ENCODE measurements around the gene CTRB2.

Gene CTRB2

DNA sequence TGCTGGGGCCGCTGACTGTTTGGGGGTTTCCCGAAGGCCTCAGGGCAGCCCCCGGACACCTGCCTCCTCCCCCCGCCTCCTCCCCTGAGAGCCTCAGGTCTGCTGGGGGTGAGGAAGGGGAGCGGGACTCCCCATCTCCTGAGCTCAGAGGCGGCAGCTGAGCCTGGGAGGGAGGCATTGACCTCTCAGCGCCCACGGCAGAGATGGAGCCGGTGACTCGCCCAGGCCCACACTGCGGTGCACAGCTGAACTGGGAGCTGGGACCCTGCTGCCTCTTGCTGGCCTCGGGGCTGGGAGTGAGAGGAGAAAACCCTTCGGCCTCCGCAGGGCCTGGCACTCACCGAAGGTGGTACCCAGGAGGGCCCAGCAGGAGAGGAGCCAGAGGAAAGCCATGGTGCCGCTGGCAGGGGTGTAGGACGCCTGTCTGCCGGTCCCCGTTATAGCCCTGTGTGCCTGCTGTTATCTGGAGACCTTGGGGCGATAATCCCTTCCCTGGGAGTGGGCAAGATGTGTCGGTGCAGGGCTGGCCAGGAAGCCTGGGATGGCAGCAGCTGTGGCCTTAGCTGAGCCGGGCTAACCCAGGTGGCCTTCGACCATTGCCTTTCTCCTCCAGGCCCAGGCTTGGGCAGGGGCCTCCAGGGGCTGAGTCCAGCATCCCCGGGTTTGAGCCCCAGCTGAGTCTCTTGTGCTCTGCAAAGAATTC is at the start of gene CTRB2:
Gene CTRB2, minus strand, starts transcription at position 413 of the 703 bp plus-strand sequence. Its CDS starts 20 bp downstream, at position 393.
- no peak for DNase-seq (ENCODE audit: low read depth)

DNA sequence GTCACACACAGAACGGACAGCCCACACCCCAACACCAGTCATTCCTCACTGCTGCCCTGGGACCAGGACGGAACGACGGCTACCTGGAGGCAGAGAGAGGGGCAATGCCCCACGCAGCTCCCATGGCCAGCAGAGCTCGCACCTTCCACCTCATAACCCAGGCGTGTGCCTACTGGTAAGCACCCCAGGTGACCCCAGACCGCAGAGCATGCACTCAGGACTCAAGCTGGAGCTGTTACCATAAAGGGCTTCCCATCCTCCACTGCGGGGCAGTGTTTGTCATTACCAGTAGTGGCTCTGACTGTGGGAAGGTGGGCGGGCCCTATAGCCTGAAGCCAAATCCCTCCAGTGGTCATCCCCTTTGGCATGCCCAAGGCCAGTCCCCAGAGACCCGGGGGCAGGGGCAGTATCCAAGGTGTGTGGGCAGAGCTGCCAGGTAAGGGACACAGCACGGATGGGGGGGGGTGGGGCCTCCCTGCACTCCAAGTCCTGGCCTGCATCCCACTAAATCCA is 49.2 kb upstream of the CTRB2 start:
- DNase-seq (ENCODE audit: low read depth) = no peak

DNA sequence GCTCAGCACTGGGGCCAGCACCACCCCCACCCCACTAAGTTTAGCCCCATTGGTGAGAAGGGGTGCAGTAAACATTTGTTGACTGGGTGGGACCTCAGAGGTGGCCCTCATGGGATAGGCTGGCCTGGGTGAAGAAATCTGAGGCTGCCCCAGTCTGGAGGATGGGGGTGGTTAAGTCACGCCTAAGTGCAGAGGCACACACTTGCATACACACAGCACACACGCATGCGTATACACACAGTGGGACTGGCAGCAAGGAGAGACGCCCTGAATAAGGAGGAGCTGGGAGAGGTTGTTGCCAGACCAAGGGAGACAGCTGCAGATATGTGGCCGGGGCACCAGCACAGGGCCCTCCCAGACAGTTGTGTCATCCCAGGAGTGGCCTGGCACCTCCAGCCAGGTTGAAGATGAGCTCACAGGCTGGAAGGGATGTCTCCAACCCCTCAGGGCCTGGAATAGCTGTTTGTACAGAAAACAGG is 47.4 kb upstream of the CTRB2 start:
- DNase-seq (ENCODE audit: low read depth) = peak; percentile 95

DNA sequence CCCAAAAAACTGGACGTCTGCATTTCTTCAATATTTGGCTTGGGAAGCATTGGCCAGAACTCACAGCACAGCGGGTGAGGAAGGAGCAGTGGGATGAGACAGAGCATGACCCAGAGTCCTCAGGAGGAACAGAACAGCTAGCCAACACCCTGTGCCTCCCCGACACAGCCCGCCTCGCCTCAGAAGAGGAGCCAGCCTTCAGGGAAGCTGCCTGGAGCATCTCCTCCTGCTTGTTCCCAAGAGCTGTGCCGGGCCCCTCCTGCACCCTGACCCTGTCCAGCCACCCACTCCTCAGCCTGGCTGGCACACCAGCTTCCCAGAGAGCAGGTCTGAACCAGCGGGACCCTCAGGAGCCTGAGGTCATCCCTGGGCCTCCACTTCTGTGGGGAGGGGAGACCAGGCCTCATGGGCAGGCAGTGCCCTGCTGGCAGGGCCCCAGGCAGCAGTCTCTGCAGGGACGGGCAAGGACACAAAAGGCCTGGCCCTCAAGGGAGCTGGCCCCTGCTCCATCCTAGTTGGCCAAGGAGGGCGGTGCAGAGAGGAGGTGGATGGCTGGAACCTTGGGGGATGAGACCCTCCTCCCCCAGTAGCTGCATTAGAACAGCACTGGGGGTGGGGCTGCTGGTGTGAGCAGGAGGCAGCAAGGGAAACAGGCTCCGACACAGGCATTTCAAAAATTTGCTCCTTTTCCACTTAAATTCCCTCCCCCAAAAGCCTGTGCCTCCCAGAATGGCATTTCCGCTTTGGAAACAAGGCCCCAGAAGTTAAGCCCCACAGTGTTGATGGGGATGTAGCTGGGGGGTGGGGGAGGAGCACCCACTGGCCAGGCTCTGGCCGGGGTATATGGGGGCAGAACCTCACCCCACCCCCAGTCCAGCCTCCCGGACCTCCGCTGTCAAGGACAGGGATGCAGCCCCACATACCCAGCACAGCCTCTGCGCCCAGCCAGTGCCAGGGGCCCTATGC is 46.3 kb upstream of the CTRB2 start:
- DNase-seq (ENCODE audit: low read depth) = peak; percentile 70

DNA sequence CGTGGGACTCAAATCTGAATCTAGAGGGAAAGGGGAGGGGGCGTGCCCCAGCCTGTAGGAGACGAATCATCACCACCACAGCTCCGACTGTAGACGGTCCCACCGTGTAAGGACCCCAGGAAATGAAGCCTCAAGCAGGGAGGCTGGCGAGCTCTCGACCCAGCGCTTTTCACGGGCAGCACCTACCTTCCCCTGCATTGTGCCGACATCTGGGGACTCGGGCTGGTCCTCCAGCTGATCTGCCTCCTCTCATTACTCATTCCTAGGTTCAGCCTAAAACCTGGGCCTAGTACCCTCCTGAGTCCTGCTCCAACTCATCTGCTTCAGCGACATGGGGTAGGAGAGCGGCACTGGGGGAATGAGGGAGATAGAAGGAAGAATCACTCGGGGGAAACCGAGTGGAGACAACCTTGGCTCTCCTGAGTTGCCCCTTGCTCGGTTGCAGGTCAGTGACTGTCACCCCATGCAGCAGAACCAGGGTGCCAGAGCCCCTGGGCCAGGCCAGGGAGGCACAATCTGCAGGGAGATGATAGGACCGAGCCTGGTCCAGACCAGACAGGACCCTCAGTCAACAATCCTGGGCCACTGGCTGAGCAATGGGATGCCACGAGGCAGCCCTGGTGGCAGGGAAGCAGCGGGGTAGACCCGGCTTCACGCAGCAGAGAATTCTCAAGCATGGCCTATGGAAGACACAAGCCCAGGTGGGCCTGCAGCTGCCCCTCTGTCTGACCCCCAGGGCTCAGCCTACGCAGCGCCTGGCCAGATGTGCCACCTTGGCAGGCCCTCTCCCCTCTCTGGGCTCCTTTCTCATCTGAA is 45.3 kb upstream of the CTRB2 start:
- DNase-seq (ENCODE audit: low read depth) = no peak

DNA sequence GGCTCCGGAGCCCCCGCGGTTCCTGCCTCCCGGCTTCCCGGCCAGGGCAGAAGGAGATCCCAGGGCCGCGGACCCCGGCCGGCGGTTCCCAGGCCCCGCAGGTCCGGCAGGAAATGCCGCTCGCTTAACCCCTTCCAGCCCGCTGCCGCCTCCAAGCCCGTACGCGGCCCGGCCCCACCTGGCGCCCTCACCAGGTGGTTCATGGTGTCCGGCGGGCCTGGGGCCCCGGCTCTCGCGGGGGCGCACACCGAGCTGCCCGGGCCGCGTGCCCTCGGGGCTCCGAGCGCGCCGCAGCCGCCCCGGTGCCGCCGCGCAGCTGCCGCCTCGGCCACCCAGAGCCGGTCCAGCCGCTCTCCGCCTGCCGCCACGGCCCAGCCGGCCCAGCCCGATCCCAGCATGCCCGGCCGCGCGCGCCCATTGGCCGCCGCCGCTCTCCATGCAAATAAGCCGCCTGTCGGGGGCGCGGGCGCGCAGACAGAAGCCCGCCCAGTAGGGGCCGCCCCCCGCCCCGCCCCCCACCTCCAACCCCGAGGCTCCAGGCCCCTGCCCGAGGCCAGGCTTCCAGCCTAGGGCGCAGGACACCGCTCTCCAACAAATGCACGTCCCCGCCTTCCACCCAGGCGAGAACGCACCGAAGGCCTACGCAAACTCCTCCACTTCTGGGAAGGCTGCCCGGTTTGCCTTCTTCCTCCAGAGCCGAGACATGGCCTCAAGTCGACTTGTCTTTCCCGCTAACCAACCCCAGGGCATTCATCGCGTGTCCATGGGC is 44.5 kb upstream of the CTRB2 start, which contains the start of gene BCAR1:
Gene BCAR1, minus strand, starts transcription at position 345 of the 769 bp plus-strand sequence. Its CDS starts 142 bp downstream, at position 203.
- peak; percentile 65 for DNase-seq (ENCODE audit: low read depth)

DNA sequence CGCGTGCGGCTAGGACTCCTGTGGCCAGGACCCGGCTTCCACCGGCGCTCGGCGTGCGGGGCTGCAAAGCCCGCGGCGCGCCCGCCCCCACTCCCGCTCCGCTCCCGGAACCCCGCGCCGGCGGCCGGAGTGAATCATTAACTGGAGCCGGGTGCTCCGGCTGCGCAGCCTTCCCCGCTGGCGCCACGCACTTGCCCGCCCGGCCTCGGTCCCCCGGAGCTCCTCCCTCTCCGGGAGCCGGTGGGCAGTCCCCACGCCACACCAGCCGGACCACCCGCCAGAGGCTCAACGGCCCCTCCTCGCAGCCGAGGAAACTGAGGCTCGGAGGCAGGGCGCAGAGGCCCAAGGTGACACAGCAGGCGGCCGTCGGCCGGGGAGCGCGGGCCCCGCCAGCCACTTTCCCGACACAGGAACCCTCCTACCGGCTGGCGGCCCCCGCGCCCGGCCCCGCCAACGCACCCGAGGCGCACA is 43.9 kb upstream of the CTRB2 start:
- DNase-seq (ENCODE audit: low read depth) = no peak

DNA sequence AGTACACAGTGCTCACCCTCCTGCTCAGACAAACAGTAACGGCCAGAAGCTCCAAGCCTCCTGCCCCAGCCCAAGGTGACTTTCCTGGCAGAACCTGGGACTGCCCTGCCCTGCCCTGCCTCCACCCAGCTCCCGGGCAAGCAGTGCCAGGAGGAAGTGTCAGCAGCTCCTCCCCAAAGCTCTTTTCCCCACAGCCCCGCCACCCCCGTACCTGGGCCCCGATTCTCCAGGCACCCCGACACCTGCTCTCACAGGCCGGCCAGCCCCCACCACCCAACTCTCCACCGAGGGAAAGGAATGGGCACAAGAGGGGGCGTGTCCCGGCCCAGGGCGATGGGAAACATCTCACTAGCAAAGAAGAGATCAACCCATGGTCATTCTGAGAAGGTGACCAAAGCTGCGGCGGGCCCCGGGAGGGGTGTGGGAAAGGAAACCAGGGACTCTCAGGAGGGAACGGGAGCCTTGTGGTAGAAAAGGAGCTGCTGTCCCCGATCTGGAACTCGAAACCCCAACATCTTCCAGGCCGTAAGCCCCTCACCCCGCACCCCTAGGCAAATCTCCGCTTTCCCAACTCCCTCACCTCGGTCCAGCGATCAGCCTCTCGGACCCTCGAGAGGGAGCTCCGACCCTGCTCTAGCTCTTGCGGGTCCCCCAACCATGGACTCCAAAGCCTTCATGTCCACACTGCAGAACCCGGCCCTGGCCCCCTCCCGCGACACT is 43.3 kb upstream of the CTRB2 start:
- no peak for DNase-seq (ENCODE audit: low read depth)

DNA sequence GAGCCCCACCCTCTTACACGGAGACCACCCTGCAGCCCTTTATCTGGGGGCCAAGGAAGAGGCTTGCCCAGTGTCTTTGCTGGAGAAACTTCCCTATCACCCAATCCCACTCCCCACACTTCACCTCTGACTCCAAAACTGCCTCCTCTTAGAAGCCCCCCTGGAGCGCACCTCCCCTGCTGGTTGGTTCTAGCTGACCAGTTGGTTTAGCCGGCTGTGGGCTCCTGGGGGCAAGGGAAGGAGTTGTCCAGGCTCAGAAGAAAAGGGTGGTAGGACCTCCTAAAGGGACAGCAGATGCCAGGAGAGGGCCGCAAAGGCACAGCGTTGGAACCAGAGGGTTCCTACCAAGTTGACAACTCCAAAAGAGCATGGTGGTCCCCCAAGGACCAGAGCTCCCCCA is 42.5 kb upstream of the CTRB2 start:
- no peak for DNase-seq (ENCODE audit: low read depth)

DNA sequence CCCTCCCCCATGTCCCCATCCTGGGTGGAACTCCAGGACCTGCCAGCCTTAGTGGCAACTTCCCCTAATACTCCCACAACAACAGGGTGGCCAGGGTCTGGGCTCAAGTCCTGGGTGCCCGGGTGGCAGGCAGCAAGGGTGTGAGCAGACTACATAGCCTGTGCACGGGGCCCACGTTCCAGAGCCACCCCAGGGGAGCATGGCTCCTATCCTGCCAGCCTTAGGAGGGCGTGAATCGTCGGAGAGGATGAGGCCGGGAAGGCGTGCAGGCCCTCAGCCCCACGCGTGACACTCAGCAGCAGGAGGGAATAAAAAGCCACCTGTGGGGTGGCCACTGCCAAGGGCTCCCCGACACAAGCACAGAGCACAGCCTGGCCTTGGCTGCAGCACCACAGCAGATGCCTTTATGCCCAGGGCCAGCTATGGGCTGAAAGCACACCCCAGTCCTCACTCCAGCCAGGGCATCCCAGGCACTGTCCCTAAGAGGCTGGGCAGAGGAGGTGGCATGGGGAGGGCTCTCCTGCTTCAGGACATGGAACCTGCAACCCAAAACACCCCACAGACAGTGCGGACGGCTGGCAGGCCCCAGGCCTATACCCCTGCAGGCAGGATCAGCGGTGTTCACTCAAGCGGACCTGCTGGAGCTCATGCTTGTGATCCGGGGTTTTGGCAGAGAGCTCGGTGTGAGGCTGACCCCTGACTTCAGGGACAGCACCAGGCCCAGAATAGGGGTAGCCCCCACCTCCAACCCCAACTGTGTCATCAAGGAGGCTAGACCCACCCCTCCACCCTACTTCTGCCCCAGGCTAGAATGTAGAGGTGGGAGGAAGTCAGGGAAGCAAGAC is 41.8 kb upstream of the CTRB2 start:
- DNase-seq (ENCODE audit: low read depth) = no peak

DNA sequence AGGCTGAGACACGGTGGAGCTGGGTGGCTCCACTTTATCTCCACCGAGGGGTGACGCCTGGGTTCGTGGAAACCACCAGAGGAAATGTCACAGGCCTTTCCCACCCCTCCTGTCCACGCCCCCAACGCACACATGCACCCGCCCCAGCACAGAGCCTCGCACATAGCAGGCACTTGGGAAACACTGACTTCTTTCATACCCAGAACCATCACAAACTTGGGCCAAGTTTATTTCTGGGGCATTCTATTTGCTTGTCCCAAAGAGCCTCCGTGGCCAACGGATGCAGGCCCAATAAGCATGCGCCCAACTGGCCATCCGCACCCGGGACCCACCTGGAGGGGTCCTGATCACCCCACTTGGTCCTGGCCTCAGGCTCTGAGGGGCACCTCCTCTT is 41.2 kb upstream of the CTRB2 start:
- no peak for DNase-seq (ENCODE audit: low read depth)

DNA sequence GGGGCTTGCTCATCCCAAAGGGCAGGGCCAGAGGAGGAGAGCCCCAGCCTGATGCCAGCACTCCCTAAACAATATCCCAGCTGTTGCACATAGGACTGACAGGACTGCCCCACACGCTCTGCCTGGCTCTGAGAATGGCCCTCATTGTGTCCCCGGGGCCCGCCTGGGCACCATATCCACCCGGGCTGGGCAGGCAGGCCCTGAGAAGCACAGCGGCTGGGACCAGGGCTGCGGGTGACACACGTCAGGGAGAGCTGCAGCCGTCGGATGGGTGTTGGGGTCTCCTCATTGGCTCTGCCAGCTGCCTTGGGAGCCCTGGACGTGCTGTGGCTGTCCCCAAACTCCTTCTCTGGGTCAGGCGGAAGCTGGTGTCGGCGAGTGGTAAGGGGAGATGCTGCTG is 40.3 kb upstream of the CTRB2 start:
- DNase-seq (ENCODE audit: low read depth) = no peak

DNA sequence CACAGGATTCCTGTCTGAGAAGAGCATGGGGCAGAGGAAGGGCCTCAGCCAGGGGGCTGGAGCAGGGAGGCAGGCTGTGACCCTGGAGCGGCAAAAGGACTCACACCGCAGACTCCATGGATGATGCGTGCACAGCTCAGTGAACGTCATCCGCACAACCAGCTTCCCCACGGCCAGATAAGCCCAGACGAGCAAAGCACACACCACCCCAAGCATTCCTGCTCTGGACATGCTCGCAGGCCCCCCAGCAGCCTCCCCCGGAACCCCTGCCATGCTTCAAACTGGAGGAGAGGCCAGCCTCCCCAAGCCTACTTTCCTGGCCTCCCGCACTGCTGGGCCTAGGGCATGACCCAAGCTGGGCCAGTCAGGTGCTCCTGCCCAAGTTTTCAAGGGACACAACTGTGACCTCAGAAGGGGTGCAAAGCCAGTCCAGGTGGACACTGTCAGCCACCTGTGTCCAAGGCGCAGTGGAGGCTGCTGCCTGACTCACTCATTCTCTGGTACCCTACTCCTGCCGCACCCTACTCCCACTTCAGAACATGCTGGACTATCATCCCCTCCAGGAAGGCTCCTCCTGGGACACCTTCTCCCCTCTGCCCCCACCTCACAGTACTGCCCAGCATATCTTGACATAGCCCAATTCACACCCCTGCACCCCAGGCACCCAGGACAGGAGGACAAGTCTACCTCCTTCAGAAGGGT is 39.7 kb upstream of the CTRB2 start:
- no peak for DNase-seq (ENCODE audit: low read depth)

DNA sequence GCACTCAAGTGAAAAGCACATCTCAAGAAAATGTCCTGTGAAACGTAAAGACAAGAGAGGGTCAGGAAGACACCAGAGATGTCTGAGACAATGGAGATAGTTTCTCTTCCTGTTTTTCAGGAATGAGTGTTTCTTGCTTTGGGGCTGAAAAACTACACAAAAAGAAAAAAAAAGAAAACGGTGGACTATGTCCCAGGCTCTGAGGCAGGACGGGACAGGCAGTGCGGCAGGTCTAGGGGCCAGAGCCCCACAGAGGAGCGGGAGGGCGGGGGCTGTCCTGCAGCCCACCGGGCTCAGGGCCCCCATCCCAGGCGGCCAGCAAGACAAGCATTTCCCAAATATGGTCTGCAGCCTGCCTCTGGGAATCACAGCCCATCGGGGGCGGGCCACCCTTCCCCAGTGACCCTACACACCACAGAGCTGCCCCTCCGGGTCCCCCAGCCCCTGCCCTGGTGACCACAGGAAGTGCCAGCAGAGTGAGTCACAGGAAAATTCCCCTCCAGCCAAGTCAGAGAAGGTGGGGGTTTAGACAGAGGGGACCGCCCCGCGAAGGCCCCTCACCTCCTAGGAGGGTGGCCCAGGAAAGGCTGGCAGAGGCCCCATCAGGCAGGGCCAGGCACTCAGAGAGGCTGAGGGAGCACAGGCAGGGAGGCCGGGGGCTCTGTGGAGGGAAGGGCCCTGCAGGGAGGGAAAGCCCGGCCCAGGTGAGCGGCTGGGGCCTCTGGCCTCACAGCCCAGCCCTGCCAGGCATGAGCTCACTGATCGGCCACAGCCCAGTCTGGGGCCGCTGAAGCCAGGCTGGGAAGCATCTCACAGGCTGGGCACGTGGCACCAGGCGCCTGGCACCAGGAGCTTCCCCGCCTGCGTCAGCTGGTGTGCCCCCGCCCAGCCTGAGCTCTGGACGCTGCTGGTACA is 38.1 kb upstream of the CTRB2 start:
- DNase-seq (ENCODE audit: low read depth) = peak; percentile 86

DNA sequence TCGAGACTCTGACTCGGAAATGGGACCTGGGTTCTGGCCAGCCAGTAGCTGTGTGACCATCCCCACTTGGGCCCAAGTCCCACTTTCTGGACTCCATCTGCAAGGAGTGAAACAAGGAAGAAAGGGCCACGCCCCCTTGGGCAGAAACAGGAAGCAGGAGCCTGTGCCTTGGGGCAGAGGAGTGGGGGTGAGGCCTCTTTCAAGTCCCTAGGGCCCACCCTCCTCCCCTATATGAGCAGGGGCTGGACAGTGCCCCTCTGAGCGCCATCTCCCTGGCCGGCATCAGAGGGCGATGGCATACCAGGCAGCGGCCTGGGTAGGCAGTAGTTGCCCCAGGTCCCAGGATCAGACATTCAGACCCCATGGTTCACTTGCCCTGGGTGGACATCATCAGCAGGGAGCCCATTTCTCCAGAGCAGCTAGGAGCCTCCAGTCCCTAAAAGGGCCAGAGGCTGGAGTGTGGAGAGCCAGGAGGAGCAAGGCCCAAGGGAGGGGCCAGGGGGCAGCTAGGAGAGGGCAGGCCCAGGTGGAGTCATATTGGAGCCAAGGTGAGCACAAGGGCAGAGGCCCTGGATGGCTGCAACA is 37.4 kb upstream of the CTRB2 start:
- DNase-seq (ENCODE audit: low read depth) = peak; percentile 63

DNA sequence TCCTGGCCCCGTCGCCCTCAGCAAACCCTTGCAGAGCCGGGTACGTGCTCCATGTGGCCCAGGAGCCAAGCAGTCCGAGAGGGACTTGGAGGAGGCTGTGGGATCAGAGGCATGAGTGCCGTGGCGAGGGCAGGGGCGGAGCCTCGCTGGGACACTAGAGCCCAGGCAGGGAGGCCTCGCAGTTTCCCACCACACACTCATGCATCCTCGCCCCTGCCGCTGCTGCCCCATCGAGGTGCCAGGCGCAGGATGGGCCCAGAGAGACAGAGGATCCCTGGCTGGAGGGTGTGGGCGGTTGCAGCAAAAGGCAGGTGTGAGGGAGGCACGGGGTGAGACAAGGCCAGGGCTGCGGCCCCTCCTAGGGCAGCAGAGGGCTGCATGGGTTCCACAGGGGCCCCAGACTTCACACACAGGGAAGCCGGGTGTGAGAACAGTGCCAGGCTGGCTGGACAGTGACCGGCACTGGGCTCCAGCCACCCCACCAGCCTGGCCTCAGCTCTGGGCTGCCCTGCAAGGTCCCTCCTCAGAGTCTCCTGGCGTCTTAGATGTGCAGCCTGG is 36.8 kb upstream of the CTRB2 start:
- no peak for DNase-seq (ENCODE audit: low read depth)
